Duodenal mucosa (tissue), 2 donors: ENCODE measurements around the gene TNIP1.
A peak's percentile ranks its signal among the peaks of the same experiment; 100 is the strongest.

Experiments used
- H3K27ac ChIP-seq: one replicate; pipeline ENCODE4 v1.7.0; 2013; ENCODE audit warnings: low read depth, low read length
- H3K27me3 ChIP-seq, 2 donors: one replicate each; pipeline ENCODE4 v1.7.0; 2013; ENCODE audit warnings: low read length in 2 of 2, control low read depth in 1 of 2; ENCODE audit not compliant: insufficient read depth in 2 of 2, control insufficient read depth in 1 of 2
- H3K36me3 ChIP-seq, 2 donors: one replicate each; pipeline ENCODE4 v1.7.0; 2013; ENCODE audit warnings: low read length in 2 of 2, control low read depth in 1 of 2; ENCODE audit not compliant: insufficient read depth in 2 of 2, control insufficient read depth in 1 of 2
- H3K4me1 ChIP-seq, 2 donors: one replicate each; pipeline ENCODE4 v1.7.0; 2013; ENCODE audit warnings: low read length in 2 of 2, control low read depth in 1 of 2; ENCODE audit not compliant: insufficient read depth in 2 of 2, control insufficient read depth in 1 of 2
- H3K4me3 ChIP-seq, 2 donors: one replicate each; pipeline ENCODE4 v1.7.0; 2013; ENCODE audit warnings: low read length in 2 of 2, low read depth in 1 of 2
- H3K9ac ChIP-seq, 2 donors: one replicate each; pipeline ENCODE4 v1.7.0; 2013; ENCODE audit warnings: low read length in 2 of 2, low read depth in 1 of 2
- H3K9me3 ChIP-seq, 2 donors: one replicate each; pipeline ENCODE4 v1.7.0; 2013; ENCODE audit warnings: low read length in 2 of 2, control low read depth in 1 of 2; ENCODE audit not compliant: control insufficient read depth in 1 of 2

Gene TNIP1

DNA sequence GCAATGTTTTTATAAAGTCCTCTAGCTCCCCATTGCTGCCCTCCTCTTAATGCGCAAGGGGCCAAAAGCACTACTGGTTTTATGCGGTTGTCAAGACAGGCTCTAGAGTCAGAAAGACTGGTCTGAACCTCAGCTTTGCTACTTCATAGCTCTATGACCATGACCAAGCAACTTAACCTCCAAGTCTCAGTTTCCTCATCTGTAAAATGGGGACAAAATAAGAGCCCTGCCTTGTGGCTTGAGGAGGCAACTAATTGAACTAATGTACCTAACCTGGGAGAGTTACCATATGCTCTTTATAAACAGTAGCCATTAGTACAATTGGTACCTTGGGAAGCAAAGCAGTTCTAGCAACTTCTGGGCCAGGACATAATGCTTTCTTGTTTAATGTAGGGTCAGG is 40.3 kb upstream of the TNIP1 start:
- Histone ChIP-seq H3K36me3 (peaks cover 36 to 44% of the 10 kb centered on the region in 2 donors), H3K4me1 (peaks cover 4 to 13% of the 10 kb centered on the region in 2 donors), H3K9me3 (no peaks in the 10 kb centered on the region), H3K27me3 (no peaks in the 10 kb centered on the region), H3K9ac (no peak overlapping the region), H3K27ac (no peak overlapping the region), H3K4me3 (no peak overlapping the region)

DNA sequence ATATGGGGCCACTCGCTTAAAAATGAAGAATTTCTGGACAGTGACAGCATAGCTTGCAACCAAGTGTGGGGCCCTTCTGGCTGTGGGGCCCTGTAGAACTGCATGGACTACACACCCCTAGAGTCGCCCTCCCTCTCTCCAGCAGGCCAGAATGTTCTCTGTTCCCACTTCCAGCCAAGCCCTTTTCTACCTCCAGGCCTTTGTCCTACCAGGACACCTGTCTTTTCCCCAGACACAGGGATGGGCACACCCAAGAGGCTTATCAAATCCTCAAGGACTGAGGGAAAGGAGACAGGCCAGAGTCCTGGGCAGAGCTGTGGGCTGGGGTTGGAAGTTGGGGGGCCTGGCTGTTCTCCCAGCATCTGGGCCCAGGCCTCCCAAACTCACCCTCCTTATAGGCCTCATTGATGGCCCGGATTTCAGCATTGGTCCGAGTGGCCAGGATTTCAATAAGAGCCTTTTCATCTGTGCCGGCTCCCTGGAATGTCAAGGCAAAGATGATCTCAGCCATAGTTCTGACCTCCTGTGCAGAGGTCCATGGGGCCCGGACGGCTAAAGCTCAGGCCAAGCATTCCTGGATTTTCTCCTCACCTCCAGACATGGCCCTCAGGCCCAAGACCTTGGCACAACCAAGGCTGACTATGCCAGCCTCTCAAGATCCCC is 38.2 kb upstream of the TNIP1 start:
- Histone ChIP-seq H3K27ac (no peak overlapping the region), H3K4me3 (no peak overlapping the region), H3K36me3 (peaks cover 35 to 42% of the 10 kb centered on the region in 2 donors), H3K9ac (no peak overlapping the region), H3K27me3 (no peaks in the 10 kb centered on the region), H3K9me3 (no peaks in the 10 kb centered on the region), H3K4me1 (peaks cover 4 to 10% of the 10 kb centered on the region in 2 donors)

DNA sequence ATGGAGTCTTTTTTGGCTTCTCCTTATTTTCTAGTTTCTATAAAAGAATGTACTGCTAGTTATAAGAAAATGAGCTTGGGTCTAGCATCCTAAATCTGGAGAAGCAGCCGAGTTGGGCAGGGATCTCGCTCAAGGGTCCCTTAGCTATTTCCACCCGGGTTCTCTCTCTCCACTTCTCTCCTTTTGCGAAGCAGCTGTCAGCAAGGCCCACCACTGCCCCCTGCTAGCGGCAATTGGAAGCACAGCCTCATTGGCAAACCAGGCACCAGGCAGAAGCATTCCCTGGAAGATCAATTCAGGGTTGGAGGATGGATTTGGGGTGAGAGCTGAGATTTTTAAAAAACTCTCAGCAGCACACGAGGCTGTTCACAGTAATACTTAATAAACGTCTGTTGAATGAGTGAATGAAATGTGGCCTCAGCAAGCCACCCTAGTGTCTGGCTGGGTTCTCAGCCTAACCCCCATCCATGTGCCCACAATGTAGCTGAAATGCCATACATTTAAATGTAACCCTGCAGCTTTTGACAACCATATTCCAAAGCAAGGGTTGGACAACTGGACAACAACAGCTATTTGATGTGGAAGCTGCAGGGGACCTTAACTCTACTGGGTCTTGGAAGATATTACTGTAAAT is 34.6 kb upstream of the TNIP1 start:
- peaks cover 11 to 19% of the 10 kb centered on the region in 2 donors for H3K36me3 ChIP-seq
- no peak overlapping the region for H3K27ac ChIP-seq
- no peak overlapping the region for H3K9ac ChIP-seq

DNA sequence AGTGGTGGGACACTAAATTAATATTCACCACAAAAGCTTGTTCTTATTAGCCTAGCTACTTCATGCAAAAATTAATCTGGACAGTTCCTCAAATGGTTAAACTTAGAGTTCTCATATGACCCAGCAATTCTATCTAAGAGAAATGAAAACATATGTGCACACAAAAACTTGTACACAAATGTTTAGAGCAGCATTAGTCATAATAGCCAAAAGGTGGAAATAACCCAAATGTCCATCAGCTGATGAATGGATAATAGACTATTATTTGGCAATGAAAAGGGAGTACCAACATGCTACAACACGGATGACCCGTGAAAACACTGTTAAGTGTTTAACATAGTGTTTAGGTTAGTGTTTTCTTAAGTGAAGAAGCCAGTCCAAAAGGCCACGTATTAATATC is 32.8 kb upstream of the TNIP1 start:
- H3K36me3 ChIP-seq: peaks cover 9 to 28% of the 10 kb centered on the region in 2 donors
- H3K27me3 ChIP-seq: no peaks in the 10 kb centered on the region
- no peaks in the 10 kb centered on the region for H3K9me3 ChIP-seq
- H3K4me3 ChIP-seq: no peak overlapping the region
- no peak overlapping the region for H3K9ac ChIP-seq
- no peak overlapping the region for H3K27ac ChIP-seq
- H3K4me1 ChIP-seq: peaks cover 18 to 28% of the 10 kb centered on the region in 2 donors

More for the DNA sequence above, 34.6 kb upstream of the TNIP1 start:
- no peaks in the 10 kb centered on the region for H3K27me3 ChIP-seq
- peaks cover 13 to 21% of the 10 kb centered on the region in 2 donors for H3K4me1 ChIP-seq
- H3K9me3 ChIP-seq: no peaks in the 10 kb centered on the region
- H3K4me3 ChIP-seq: no peak overlapping the region

DNA sequence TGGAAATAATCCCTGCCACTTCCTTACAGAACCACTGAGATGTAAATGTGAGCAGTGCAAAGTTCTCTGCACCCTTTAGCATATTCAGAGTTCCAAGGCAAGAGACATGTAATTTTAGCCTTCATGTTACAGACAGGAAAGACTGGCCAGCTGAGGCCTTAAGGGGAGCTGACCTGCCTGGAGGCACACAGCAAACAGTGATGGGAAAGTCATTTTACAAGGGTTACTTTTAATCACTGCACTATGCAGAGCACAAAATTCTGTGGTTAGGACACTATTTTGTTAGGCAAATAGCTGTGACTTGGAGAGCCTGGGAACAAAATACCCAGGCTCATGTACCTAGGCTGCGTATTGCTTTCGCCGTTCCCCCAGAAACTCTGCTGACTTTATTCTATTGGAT is 30.2 kb upstream of the TNIP1 start:
- H3K27me3 ChIP-seq: no peaks in the 10 kb centered on the region
- peaks cover 5 to 44% of the 10 kb centered on the region in 2 donors for H3K36me3 ChIP-seq
- no peak overlapping the region for H3K4me3 ChIP-seq
- H3K4me1 ChIP-seq: peaks cover 44 to 54% of the 10 kb centered on the region in 2 donors
- no peak overlapping the region for H3K27ac ChIP-seq
- H3K9me3 ChIP-seq: no peaks in the 10 kb centered on the region
- H3K9ac ChIP-seq: no peak overlapping the region

DNA sequence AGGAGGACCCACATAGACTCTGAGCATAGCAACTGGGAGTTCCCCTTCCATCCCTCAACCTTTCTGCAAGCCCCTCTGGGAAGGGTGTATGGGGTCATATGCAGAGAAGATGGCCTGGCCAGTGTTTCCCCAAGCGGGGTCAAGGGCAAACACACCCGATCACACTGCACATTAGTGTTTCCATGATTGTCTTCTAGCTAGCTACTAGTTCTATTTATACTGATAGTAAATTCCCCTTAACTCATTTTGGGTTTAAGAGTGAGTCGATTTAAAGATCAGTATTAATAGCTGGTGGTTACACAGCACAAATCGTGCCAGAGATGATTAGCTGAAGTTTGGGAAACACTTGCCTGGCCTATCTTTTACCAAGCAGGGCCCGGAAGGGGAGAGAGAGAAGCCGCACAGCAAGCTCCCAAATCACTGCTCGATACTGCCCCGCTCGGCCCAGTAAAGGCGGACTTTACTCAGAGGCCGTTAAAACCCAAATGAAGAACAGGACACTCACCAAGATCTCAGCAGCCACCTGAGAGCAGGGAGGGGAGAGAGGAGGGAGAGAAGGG is 29.4 kb upstream of the TNIP1 start:
- no peaks in the 10 kb centered on the region for H3K9me3 ChIP-seq
- H3K4me1 ChIP-seq: peaks cover 51 to 62% of the 10 kb centered on the region in 2 donors
- no peak overlapping the region for H3K4me3 ChIP-seq
- no peak overlapping the region for H3K27ac ChIP-seq
- H3K9ac ChIP-seq: no peak overlapping the region
- H3K36me3 ChIP-seq: peaks cover 5 to 46% of the 10 kb centered on the region in 2 donors
- H3K27me3 ChIP-seq: no peaks in the 10 kb centered on the region

DNA sequence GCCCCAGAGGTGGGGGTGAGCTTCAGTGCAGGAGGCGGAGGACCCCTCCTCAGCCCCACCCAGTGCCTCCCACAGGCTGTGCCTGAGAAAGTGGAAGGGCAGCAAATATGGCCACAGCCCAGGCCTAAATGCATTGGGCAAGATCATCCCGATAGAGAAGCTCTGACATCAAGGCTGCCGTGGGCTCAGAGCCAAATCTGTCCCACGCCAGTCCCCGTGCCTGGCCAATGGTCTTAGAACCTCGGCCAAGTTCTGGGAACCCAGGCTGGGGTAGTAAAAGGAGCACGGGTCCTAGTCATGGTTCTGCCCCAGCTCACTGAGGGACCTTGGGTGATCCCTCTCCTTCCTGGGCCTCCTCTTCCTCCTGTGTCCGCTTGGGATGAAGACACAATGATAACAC is 27.7 kb upstream of the TNIP1 start:
- Histone ChIP-seq H3K27me3 (no peaks in the 10 kb centered on the region), H3K4me3 (no peak overlapping the region), H3K27ac (peak overlapping the region; percentile 11), H3K9me3 (no peaks in the 10 kb centered on the region), H3K4me1 (peaks cover 61 to 76% of the 10 kb centered on the region in 2 donors), H3K36me3 (peaks cover 5 to 58% of the 10 kb centered on the region in 2 donors), H3K9ac (no peak overlapping the region)

DNA sequence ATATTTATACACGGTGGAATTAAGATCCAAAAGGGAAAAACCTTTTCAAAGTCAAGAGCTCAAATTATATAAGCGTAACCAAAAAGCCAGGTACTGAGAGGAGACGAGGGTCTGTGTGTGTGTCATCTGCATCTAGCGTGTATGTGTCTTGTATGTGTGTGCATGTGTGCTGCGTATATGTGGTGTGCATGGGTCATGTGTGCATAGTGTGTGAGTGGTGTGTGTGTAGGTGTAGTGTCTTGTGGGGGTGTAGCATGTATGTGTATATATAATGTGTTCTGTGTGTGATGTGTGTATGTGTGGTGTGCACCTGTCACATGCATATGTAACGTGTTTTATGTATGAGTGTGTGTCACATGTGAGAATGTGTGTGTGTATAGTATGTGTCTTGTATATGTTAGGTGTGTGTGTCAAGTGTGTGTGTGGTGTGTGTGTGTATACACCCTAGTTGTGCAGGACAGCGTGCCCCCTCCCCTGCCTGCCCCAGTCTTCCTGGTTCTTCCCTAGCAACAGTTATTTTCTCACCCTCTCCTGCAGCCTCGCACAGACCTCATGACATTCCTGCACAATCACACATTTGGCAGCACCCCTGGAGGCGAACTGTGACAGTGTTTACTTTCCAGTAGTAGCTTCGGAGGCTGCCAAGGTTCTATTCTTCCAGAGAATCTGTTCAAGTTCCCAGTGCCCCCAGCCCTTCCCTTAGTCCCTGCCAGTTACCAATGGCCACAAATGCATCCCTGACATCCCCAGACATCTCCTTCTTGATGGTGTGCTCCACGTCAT is 27.1 kb upstream of the TNIP1 start:
- peak overlapping the region; percentile 3 to 22 for H3K9ac ChIP-seq

DNA sequence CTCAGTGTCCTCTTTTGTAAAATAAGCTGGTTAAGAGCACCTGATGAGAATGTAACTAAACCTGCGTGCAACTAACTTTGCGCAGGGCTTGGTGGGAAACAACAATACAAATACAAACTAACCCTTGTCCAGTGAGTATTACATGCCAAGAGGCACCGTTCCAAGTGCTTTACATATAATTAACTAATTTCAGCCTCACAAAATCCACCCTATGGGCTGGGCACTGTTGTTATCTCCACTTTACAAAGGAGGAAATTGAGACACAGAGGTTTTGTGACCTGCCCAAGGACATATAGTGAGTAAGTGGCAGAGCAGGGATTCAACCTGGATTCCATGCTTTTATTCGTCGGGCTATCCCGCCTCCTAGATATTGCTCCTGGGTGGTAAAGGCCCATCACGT is 26.2 kb upstream of the TNIP1 start:
- peaks cover 5 to 58% of the 10 kb centered on the region in 2 donors for H3K36me3 ChIP-seq
- peak overlapping the region in 1 of 2 donors; percentile 23 for H3K4me3 ChIP-seq
- peaks cover 61 to 79% of the 10 kb centered on the region in 2 donors for H3K4me1 ChIP-seq
- H3K9me3 ChIP-seq: no peaks in the 10 kb centered on the region
- H3K27me3 ChIP-seq: no peaks in the 10 kb centered on the region
- H3K27ac ChIP-seq: peak overlapping the region; percentile 41
- peak overlapping the region in 1 of 2 donors; percentile 38 for H3K9ac ChIP-seq

More for the DNA sequence above, 27.1 kb upstream of the TNIP1 start:
- no peaks in the 10 kb centered on the region for H3K9me3 ChIP-seq
- peaks cover 61 to 76% of the 10 kb centered on the region in 2 donors for H3K4me1 ChIP-seq
- peak overlapping the region; percentile 41 for H3K27ac ChIP-seq
- H3K36me3 ChIP-seq: peaks cover 5 to 58% of the 10 kb centered on the region in 2 donors
- no peaks in the 10 kb centered on the region for H3K27me3 ChIP-seq
- H3K4me3 ChIP-seq: no peak overlapping the region
